NCI-H526 (cell line): ENCODE data around the gene BHLHE23.
A peak's percentile ranks its signal among the peaks of the same experiment; 100 is the strongest.

Experiments
- DNase-seq, 2 experiments: peaks; one replicate each; lab custom pipeline; 2025; lab: John Stamatoyannopoulos, UW

Gene BHLHE23

GRCh38 chr20:62971950-62972844 lies 34.6 kb downstream of the BHLHE23 start:
- DNase-seq = peak; percentile 69 to 94

- DNase-seq = no peak
Observed at GRCh38 chr20:62971211-62971949, 35.4 kb downstream of the BHLHE23 start.

GRCh38 chr20:62970307-62971210 lies 36.2 kb downstream of the BHLHE23 start:
- DNase-seq = no peak

- no peak for DNase-seq
Observed at GRCh38 chr20:62969939-62970306, 36.8 kb downstream of the BHLHE23 start.

- DNase-seq = no peak
Observed at GRCh38 chr20:62969179-62969760, 37.5 kb downstream of the BHLHE23 start.

GRCh38 chr20:62968378-62969178 lies 38.2 kb downstream of the BHLHE23 start:
- no peak for DNase-seq

- DNase-seq = no peak
Observed at GRCh38 chr20:62967628-62968351, 39.0 kb downstream of the BHLHE23 start.

GRCh38 chr20:62967149-62967501 lies 39.6 kb downstream of the BHLHE23 start:
- no peak for DNase-seq

- no peak for DNase-seq
Observed at GRCh38 chr20:62966212-62967148, 40.3 kb downstream of the BHLHE23 start.

GRCh38 chr20:62965363-62965771 lies 41.4 kb downstream of the BHLHE23 start:
- no peak for DNase-seq

GRCh38 chr20:62964700-62965099 lies 42.1 kb downstream of the BHLHE23 start:
- DNase-seq = no peak

GRCh38 chr20:62963614-62964397 lies 43.0 kb downstream of the BHLHE23 start:
- no peak for DNase-seq

- DNase-seq = no peak
Observed at GRCh38 chr20:62962891-62963613, 43.7 kb downstream of the BHLHE23 start.

GRCh38 chr20:62962221-62962879 lies 44.4 kb downstream of the BHLHE23 start:
- DNase-seq = no peak

- no peak for DNase-seq
Observed at GRCh38 chr20:62961799-62962198, 45.0 kb downstream of the BHLHE23 start.

GRCh38 chr20:62961310-62961783 lies 45.4 kb downstream of the BHLHE23 start:
- no peak for DNase-seq
